ENCODE results near the gene PMFBP1.

PMFBP1 gene, protein sequence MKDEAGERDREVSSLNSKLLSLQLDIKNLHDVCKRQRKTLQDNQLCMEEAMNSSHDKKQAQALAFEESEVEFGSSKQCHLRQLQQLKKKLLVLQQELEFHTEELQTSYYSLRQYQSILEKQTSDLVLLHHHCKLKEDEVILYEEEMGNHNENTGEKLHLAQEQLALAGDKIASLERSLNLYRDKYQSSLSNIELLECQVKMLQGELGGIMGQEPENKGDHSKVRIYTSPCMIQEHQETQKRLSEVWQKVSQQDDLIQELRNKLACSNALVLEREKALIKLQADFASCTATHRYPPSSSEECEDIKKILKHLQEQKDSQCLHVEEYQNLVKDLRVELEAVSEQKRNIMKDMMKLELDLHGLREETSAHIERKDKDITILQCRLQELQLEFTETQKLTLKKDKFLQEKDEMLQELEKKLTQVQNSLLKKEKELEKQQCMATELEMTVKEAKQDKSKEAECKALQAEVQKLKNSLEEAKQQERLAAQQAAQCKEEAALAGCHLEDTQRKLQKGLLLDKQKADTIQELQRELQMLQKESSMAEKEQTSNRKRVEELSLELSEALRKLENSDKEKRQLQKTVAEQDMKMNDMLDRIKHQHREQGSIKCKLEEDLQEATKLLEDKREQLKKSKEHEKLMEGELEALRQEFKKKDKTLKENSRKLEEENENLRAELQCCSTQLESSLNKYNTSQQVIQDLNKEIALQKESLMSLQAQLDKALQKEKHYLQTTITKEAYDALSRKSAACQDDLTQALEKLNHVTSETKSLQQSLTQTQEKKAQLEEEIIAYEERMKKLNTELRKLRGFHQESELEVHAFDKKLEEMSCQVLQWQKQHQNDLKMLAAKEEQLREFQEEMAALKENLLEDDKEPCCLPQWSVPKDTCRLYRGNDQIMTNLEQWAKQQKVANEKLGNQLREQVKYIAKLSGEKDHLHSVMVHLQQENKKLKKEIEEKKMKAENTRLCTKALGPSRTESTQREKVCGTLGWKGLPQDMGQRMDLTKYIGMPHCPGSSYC

DNA sequence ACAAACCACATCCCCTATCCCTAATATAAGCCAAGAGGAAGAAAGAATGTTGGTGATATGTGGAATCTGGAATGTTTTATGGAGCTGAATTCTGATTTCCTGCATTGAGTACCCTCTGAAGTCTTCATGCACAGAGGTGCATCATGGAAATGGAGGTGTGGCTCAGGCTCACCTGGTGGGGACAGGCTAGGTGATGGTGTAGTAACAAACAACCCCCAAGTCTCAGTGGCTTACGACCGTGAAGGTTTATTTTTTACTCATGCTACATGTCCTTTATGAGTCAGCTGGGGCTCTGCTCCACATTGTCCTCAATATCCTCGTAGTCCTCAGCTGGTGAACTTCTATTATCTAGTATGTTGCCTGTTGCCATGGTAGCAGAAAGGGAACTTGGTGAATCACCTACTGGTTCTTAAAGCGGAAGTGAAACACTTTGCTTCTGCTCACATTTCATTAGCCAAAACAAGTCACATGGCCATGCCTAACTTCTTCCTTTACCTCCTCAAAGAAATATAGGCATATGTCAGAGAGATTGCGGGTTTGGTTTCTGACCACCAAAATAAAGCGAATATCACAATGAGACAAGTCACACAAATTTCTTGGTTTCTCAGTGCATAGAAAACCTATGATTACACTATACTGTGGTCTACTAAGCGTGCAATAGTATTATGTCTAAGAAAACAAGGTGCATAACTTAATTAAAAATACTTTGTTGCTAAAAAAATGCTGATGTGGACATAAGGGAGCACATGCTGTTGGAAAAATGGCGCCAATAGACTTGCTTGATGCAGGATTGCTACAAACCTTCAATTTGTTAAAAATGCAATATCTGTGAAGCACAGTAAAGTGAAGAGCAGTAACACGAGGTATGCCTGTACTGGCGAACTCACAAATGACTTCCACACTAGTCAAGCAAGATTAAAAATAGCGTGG, at the start of gene PMFBP1:
TSS of gene PMFBP1 (minus strand) at position 51 of the 930 bp plus-strand sequence. CDS start 947 bp downstream, outside the sequence.
- DNase-seq (ENCODE audit: low read depth in 2 of 2): peak in 1 of 2 experiments; percentile 5

DNA sequence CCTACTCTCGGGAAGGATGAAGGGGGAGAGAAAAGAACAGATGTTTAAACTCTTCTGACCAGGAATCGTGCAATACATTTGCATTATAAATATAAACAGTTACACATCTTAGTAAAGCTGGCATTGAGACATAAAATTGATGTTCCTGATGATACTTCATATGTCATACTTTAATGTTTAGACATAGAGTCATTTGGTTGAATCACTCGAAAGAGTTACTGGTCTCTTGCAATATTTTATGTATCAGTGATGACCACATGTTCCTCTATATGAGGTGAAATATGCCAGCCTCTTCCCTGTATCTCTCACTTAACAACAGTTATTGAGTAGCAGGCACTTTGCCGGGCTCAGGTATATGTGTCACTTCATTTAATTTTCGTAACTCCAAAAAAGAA, 49.7 kb upstream of the PMFBP1 start:
- no peak for DNase-seq (ENCODE audit: low read depth in 2 of 2)

DNA sequence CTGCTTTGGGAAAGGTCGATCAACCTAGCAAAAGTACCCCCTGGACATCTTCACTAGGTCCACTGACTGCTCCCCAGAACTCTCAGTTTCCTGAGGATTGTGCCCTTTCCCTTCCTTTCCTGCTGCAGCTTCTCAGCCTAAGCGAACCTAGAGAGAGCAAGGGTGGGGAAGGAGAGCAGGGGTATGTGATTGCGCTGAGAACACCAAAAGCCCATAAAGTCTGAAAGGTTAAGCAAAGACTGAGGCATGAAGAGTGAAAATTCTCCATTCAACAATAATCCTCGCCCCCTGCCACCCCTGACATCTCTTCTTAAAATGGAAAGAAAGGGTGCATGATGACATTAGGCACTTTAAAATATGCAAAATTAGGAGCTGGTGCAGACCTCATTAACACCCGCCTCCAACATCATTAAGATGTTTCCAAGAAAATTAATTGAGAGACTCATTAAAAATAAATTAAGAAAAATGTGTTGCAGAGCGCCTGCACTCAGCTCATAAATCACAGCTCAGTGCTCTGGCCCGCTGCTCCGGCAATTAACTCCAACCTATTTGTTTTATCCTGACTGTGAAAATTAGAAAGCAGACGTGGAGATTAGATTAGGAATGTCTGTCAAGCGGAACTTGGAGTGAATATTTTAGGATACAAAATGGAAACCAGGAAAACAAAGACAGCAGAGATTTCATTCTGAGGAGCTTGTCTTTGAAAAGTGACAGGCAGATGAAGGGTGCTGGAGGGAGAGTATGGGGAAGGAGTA, 49.1 kb upstream of the PMFBP1 start:
- DNase-seq (ENCODE audit: low read depth in 2 of 2): no peak

DNA sequence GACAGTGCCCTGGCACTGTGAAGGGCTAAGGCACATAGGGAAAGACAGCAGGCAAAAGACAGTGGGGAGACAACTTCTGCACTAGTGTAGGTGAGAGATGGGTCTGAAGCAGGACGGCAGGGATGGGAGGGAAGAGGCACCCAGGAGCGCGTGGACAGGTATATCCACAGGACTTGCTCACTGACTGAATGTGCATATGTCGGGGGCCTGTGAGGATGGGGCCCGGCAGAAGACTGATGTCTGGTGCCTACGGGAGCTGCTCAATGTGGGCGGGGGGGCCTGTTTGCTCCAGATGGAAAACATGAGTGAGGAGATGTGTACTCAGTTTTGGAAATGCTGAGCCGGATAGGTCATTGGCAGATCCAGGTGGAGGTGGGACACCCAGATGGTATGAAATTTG, 47.3 kb upstream of the PMFBP1 start:
- DNase-seq (ENCODE audit: low read depth in 2 of 2): no peak

DNA sequence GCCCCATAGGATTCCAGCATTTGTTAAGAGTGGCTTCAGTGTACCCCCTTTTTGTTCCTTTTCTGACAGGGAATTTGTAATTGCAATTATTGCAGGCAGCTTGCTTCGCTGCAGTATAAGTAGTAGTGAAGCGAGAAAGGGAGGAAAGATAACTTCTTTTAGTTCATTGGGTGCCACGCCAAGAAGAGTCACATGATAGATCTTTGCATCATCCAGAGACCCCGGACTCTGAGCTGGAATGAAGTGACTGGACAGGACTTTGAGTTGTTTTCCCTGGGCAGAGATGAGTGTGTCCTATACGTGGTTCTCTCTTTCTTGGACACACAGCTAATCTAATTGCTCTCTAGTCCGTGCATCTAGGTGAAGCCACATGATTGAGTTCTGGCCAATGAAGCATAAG, 44.8 kb upstream of the PMFBP1 start:
- DNase-seq (ENCODE audit: low read depth in 2 of 2): no peak

DNA sequence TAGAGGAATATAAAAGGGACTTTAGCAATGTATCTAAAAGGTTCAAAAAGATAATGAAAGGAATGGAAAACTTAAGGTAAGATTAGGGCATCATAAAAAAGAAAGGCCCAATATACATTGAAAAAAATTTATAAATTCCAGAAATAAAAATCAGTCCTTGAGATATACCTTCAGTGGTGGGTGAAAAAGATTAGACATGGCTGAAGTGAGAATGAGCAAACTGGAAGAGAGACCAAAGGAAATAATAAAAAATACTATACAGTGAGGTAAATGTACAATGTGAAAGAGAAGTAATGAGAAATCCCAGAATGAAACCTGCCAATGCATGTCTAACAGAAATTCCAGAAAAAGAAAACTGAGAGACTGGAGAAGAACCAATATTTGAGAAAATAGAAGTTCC, 42.9 kb upstream of the PMFBP1 start:
- DNase-seq (ENCODE audit: low read depth in 2 of 2): no peak

DNA sequence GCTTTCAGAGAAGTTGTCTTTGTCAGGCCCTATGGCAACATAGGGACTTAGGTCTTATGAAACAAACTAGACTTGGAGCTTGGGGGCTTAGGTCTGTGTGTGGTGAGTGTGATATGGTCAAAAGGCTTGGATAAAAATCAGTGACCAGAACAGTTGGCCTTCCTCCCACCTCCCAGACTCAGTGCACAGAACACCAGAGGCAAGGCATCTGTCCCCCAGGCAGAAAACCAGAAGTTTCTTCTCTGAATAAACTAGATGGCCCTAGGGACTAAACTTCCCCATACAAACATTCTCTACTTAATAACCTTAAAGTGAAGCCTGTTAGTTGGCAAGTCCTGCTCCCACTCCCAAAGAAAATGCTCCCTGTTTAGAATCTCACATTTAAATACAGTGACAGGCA, 39.2 kb upstream of the PMFBP1 start:
- DNase-seq (ENCODE audit: low read depth in 2 of 2): no peak

DNA sequence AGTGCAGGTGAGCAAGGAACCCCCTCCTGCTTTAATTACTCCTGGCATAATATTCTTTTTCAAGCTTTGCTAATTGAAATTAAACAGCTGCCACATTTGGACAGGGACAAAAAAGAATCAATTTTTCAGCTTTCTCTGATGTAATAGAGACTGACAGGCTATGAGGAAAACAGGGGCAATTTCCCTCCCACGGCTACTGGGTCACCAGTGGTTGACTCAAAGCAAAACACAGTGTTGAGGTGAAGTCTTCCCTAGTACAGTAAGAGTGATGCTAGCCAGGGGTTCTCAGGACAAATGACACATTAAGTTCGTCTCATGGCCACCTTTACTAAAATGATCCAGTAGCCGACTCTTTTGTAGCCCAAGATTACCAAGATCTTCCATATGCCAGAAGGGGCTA, 38.6 kb upstream of the PMFBP1 start:
- DNase-seq (ENCODE audit: low read depth in 2 of 2): no peak

DNA sequence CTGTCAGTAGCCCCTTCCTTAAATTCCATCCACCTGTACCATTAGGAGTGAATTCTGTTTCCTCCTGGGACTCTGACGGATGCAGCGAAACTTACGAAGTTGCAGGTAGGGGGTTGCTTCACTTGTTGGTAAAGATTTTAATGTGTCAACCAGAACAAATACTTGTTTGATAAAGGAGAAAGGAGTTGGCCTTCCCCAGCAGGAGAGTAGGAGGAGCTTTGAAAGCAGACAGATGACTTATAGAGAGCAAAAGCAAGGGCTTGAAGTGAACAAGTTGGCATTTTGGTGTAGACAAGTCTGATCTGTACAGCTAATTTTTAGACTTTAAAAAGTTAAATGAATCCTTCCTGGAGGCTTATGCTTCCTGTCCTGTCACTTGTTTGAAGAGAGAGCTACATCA, 38.1 kb upstream of the PMFBP1 start:
- DNase-seq (ENCODE audit: low read depth in 2 of 2): no peak

DNA sequence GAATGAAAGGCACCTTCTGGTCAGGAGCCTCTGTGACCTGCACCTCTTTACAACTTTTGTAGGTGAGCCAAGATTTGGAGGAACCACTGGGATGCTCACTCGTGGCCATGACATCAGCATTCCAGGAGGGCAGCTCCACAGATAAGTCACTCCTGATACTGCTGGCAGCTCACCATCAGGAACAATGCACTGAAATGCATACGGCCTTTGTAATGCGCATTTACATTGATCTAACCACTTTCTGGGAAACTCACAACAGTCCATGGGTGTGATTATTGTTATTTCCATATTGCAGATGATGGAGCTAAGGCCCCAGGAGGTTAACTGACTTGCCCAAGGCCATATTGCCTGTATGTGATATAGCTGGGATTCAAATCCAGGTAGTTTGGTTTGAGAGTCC, 34.3 kb upstream of the PMFBP1 start:
- no peak for DNase-seq (ENCODE audit: low read depth in 2 of 2)

DNA sequence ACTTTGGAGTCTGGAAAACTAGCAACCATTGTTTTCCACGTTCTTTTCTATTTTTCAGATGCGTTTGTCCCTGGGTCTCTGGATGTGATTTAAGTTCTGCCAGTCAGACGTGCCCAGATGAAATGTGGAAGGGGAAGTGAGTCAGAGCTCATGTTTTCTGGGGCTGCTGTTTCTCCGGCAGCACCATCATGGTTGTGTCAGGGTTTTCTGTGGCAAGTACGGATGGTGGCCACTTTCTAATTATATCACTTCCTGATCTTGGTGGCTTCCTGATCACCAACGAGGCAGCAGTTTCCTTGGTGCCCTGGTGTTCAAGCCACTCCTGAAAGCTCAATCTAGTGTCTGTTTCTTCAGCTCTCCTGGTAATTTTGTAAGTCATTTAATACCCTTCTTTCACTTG, 31.4 kb upstream of the PMFBP1 start:
- DNase-seq (ENCODE audit: low read depth in 2 of 2): no peak

DNA sequence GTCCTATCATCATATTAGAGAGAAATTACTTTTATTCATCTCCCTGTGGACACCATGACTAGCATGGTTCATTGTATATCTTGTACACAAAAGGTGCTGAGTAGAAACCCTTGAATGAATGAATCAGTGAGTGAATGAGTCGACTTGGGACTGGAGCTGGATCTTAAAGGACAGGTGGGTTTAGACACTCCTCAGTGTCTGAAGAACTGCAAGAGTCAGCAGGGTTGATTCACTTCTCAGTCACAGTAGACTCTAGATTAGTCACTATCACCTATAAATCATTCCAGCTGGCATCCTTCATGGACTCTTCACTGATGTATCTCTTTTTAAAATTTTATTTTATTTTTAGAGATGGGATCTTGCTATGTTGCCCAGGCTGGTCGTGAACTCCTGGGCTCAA, 30.1 kb upstream of the PMFBP1 start:
- DNase-seq (ENCODE audit: low read depth in 2 of 2): no peak

DNA sequence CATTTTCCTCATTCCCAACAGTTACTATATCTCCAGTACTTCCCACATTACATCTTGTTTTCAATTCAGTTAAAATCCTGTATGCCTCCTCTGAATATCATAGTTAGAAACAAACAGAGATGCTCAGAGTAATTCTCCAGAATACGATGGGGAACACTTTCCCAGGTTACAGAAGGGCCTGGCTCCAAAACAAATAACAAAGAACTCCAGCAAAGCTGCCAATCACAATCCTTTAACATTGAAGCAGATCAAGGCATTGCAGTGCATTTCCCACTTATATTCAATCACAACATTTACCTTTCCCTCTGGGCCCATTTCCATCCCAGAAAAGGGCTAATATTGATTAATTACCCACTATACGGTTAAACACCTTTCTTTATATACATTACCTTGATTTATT, 29.4 kb upstream of the PMFBP1 start:
- no peak for DNase-seq (ENCODE audit: low read depth in 2 of 2)

DNA sequence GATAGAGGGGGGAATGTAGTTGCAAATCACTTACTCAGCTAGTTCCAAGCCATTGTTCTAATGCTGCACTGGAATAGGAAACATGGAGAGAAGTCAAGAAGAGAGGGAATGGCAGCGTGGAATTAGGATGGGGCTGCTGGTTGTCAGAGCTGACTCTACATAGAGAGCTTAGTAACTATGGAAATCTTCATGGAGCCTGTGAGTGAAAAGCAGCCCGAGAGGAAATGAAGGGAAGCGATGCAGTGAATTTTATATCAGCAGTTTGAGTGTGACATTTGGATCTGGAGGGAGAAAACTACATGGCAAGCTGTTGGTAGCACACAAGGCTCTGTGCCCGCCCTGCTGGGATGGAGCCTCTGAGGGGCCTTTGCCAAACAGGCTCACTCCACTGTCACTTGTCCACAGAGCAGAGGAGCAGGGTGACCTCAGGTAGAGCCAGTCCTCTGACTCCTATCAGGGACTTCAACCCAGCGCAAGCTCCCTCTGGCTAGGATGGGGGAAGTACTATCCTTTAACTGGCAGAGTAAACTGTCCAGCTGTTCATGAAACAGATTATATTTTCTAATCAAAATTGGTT, 27.9 kb upstream of the PMFBP1 start:
- DNase-seq (ENCODE audit: low read depth in 2 of 2): no peak

DNA sequence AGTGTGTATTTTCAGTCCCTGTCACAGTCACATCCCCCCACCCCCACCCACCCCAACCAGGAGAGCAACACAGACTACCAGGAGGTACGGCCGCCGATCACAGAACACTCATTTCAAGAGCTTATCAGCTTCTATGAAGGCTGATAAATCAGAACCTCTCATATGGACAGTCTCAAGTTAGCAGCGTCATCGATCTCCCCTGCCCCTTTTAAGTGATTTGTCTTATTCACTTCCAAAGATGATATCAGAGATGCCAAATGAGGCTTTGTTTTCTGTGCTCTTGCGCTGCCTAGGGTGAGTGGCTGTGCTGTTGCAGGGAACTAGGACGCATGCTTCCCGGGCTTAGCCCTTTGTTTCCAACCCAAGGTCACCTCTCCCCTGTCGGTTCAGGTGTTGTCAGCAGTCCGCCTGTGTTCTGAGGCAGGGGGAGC, 26.8 kb upstream of the PMFBP1 start:
- DNase-seq (ENCODE audit: low read depth in 2 of 2): no peak

DNA sequence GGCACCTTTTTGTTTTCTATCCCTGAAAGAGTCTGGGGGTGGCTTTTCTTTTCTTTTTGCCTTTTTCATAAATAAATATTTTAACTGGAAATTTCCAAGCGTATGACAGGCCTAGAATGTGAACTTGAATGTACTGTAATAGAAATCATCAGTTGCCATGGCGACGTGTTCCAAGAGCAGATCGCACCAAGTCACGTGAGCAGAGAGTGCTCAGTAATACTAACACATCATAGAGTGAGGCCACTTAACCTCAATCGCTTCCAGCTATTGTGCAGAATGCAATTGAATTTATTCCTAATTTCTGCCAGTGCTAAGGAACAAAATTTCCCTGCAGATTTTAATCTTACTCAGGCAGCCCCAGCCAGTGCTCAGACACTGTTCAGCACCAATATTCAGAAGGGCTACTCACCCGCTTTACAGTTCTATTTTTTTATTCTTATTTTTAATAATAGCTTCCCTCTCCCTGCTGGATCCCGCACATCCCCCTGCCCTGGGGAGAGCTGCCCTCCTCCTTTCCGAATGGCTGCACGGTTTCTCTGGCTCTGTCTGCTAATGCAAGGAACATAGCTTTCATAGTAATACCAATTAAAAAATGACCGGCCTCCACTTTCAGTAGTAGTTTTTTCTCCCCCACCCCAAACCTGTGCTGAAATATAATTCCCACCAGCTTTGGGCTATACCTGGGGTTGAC, 26.2 kb upstream of the PMFBP1 start:
- DNase-seq (ENCODE audit: low read depth in 2 of 2): peak; percentile 66 to 68

DNA sequence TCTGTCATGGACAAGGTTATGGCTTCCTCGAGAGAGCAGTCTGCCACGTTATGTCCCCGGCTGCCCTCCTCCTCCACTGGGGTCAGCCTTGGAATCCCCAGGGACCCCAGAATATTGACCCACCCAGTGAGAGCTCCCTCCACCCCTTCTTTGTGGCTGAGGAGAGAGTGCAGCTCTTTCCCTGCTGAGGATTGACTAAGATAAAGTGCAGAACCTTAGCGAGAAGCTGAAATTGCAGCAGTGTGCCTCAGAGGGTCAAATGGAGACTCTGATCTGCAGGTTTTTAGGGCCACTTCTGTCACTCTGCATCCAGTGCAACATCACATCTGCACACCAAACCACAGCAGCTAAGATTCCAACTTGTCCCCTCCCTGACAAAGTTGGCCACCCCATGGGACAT, 25.6 kb upstream of the PMFBP1 start:
- no peak for DNase-seq (ENCODE audit: low read depth in 2 of 2)

DNA sequence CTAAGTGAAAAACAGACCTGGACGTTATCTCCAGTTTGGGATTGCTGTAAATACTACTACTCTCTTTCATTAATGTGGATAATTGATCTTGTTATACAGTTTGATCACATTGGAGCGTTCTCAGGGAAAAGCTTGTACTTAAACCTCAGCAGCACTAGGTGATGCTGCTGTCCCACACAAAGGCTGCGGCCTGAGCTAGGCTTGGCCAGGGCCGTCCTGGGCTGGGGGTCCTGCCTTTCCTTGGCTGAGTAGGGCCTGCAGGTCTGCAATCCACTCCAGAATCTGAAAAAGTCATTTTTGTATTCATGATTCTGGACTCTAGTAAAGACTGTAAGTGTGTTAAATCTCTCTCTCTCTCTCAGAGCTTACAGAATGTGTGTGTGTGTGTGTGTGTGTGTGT, 23.7 kb upstream of the PMFBP1 start:
- DNase-seq (ENCODE audit: low read depth in 2 of 2): no peak

DNA sequence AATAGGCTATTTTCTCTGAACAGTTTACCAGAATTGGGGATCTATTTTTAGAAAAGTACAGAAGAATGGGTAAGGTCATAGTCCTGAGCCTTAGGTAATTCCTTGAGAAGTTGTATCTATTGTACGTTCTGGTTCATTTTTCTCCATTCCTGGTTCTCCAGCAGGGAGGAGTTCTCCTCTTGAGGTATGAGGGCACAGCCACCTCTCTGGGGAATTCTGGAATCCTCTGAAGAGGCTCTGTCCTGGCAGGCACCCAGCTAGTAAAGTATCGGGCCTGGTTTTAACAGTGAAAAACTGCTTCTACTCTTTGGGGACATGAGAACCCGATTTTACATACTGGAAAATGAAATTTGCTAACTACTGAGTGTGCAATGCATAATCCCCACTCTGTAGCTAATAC, 19.6 kb upstream of the PMFBP1 start:
- DNase-seq (ENCODE audit: low read depth in 2 of 2): no peak

DNA sequence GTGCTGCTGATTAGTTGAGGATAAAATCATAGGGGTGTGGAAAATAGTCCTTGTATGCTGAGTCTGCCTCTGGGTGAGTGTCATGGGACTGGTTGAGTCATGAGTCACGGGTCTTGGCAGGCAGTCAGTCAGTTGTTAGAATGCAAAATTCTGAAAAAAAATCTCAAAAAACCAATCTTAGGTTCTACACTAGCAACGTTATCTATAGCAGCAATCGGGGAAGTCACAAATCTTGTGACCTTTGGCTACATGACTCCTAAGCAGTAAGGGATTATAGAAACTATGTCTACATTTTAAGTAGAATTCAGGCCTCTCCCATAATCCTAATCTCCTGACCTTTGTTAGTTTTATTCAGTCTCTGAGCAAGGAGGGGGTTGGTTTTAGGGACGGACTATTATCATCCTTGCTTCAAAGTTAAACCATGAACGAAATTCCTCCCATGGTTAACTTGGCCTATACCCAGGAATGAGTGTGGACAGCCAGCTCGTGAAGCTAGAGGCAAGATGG, 18.0 kb upstream of the PMFBP1 start:
- no peak for DNase-seq (ENCODE audit: low read depth in 2 of 2)

All from fibroblast of skin of left biceps (primary cell).